Neural crest cell (in vitro differentiated cells): ENCODE data around the gene ZDHHC3. TPM values are rescaled to one million over a fixed set of nuclear protein-coding genes. Genes with fewer than 3 reads are reported as not detected.
A peak's percentile ranks its signal among the peaks of the same experiment; 100 is the strongest.

Experiments used
- DNase-seq: peaks from one replicate; pipeline ENCODE4 v3.0.0; 2021; ENCODE audit warnings: low read depth, mixed read lengths, low spot score
- H3K27ac Mint-ChIP-seq: one replicate; pipeline ENCODE4 v1.8.0; 2021; ENCODE audit warnings: mild to moderate bottlenecking, mixed read lengths; ENCODE audit not compliant: unreplicated experiment
- H3K27me3 Mint-ChIP-seq: 2 replicates; pipeline ENCODE4 v1.8.0; 2021; ENCODE audit warnings: low read depth, mild to moderate bottlenecking, mixed read lengths
- H3K36me3 Mint-ChIP-seq: 2 replicates; pipeline ENCODE4 v1.8.0; 2021; ENCODE audit warnings: low read depth, mild to moderate bottlenecking, mixed read lengths
- H3K4me1 Mint-ChIP-seq: 2 replicates; pipeline ENCODE4 v1.8.0; 2021; ENCODE audit warnings: mixed read lengths
- H3K4me3 Mint-ChIP-seq: one replicate; pipeline ENCODE4 v1.8.0; 2021; ENCODE audit warnings: mild to moderate bottlenecking, mixed read lengths
- H3K9me3 Mint-ChIP-seq: 2 replicates; pipeline ENCODE4 v1.8.0; 2021; ENCODE audit warnings: mixed read lengths
- CTCF ChIP-seq: fragments of 200-600 bp; sonication (generic); conservative IDR thresholded peaks from 2 replicates; pipeline ENCODE4 v1.5.0; 2021; ENCODE audit warnings: antibody characterized with exemption, mild to moderate bottlenecking
- total RNA-seq: library from RNA; stranded (reverse); gene quantifications from 2 replicates; pipeline ENCODE4 v1.2.1, GENCODE V29; 2021

Gene ZDHHC3
- total RNA-seq, 1 donor from 2014 or later: 62.2 TPM

- peak; percentile 79 for TF ChIP-seq CTCF
- Mint-ChIP-seq H3K9me3 (peaks cover 5% of the 10 kb centered on the region), H3K4me1 (peaks cover 20% of the 10 kb centered on the region), H3K36me3 (peaks cover 3% of the 10 kb centered on the region), H3K4me3 (no peak overlapping the region), H3K27ac (no peak overlapping the region), H3K27me3 (no peaks in the 10 kb centered on the region)
- peak; percentile 70 for DNase-seq
These were observed 62.0 kb downstream of the ZDHHC3 start for GRCh38 chr3:44913868-44914468.

- no peak for DNase-seq
- TF ChIP-seq CTCF: no peak
- Mint-ChIP-seq H3K27ac (no peak overlapping the region), H3K36me3 (no peaks in the 10 kb centered on the region), H3K4me3 (no peak overlapping the region), H3K4me1 (peaks cover 17% of the 10 kb centered on the region), H3K27me3 (peaks cover 6% of the 10 kb centered on the region), H3K9me3 (peaks cover 5% of the 10 kb centered on the region)
These were observed 65.3 kb downstream of the ZDHHC3 start for GRCh38 chr3:44910693-44911092.

GRCh38 chr3:44909063-44909462 lies 66.9 kb downstream of the ZDHHC3 start:
- Mint-ChIP-seq H3K4me3 (no peak overlapping the region), H3K36me3 (no peaks in the 10 kb centered on the region), H3K4me1 (peaks cover 18% of the 10 kb centered on the region), H3K27me3 (peaks cover 6% of the 10 kb centered on the region), H3K27ac (no peak overlapping the region), H3K9me3 (peaks cover 5% of the 10 kb centered on the region)
- DNase-seq: no peak
- no peak for TF ChIP-seq CTCF

- Mint-ChIP-seq H3K36me3 (no peaks in the 10 kb centered on the region), H3K4me1 (peaks cover 17% of the 10 kb centered on the region), H3K27ac (no peak overlapping the region), H3K27me3 (peaks cover 6% of the 10 kb centered on the region), H3K4me3 (no peak overlapping the region), H3K9me3 (peaks cover 5% of the 10 kb centered on the region)
- DNase-seq: no peak
- no peak for TF ChIP-seq CTCF
These were observed 68.4 kb downstream of the ZDHHC3 start for GRCh38 chr3:44907612-44908011.

- H3K36me3 Mint-ChIP-seq: no peaks in the 10 kb centered on the region
- no peak overlapping the region for H3K27ac Mint-ChIP-seq
- TF ChIP-seq CTCF: no peak
- peaks cover 19% of the 10 kb centered on the region for H3K4me1 Mint-ChIP-seq
- H3K9me3 Mint-ChIP-seq: peaks cover 5% of the 10 kb centered on the region
- no peak overlapping the region for H3K4me3 Mint-ChIP-seq
- H3K27me3 Mint-ChIP-seq: peaks cover 6% of the 10 kb centered on the region
- no peak for DNase-seq
These were observed 69.0 kb downstream of the ZDHHC3 start for GRCh38 chr3:44906997-44907396.
